Peyer's patch (tissue), 4 donors: ENCODE results near the gene COL27A1. TPM values are rescaled to one million over a fixed set of nuclear protein-coding genes. Genes with fewer than 3 reads are reported as not detected.

Experiments
- DNase-seq, 3 donors: peaks; one replicate each; pipeline ENCODE4 v3.0.0-alpha.2; 2017 to 2019
- H3K27ac ChIP-seq, 4 donors: fragments of 200-600 bp; sonication (generic); one replicate each; pipeline ENCODE4 v1.5.1; 2016 to 2019
- H3K27me3 ChIP-seq, 2 donors: fragments of 200-600 bp; sonication (generic); one replicate each; pipeline ENCODE4 v1.5.1; 2019
- H3K36me3 ChIP-seq, 3 donors: fragments of 200-600 bp; sonication (generic); one replicate each; pipeline ENCODE4 v1.5.1; 2016 to 2019
- H3K4me1 ChIP-seq, 4 donors: fragments of 200-600 bp; sonication (generic); one replicate each; pipeline ENCODE4 v1.5.1; 2016 to 2019
- H3K4me3 ChIP-seq, 4 donors: fragments of 200-600 bp; sonication (generic); 1 replicate in 3 of 4; 2 replicates in 1 of 4; pipeline ENCODE4 v1.5.1; 2016 to 2019; ENCODE audit warnings: mild to moderate bottlenecking in 1 of 4
- H3K9me3 ChIP-seq, 4 donors: fragments of 200-600 bp; sonication (generic); one replicate each; pipeline ENCODE4 v1.5.1; 2016 to 2019; ENCODE audit warnings: mild to moderate bottlenecking in 1 of 4
- CTCF ChIP-seq, 6 experiments: fragments of 450-650 bp in 4 of 6; fragments of 200-600 bp in 2 of 6; sonication (generic) in 1 of 6; IDR thresholded peaks; one replicate each; pipeline ENCODE4 v1.5.1; 2017 to 2019; ENCODE audit warnings: antibody characterized with exemption in 6 of 6, mild to moderate bottlenecking in 3 of 6, moderate library complexity in 1 of 6
- POLR2A ChIP-seq, 2 donors: fragments of 450-650 bp; IDR thresholded peaks; one replicate each; pipeline ENCODE4 v1.5.1; 2017; ENCODE audit warnings: antibody characterized with exemption in 2 of 2, mild to moderate bottlenecking in 2 of 2, moderate library complexity in 2 of 2
- total RNA-seq, 4 donors: library from RNA; depleted of rRNA; stranded (reverse); fragments of >200 nt; gene quantifications; one replicate each; pipeline ENCODE4 v1.1.0, GENCODE V29; 2016

Gene COL27A1
- total RNA-seq: 10 to 100 TPM in 1 of 4 donors, 1 to 10 TPM in 3; 5.8 to 23.1 (median 7.2) TPM

DNA sequence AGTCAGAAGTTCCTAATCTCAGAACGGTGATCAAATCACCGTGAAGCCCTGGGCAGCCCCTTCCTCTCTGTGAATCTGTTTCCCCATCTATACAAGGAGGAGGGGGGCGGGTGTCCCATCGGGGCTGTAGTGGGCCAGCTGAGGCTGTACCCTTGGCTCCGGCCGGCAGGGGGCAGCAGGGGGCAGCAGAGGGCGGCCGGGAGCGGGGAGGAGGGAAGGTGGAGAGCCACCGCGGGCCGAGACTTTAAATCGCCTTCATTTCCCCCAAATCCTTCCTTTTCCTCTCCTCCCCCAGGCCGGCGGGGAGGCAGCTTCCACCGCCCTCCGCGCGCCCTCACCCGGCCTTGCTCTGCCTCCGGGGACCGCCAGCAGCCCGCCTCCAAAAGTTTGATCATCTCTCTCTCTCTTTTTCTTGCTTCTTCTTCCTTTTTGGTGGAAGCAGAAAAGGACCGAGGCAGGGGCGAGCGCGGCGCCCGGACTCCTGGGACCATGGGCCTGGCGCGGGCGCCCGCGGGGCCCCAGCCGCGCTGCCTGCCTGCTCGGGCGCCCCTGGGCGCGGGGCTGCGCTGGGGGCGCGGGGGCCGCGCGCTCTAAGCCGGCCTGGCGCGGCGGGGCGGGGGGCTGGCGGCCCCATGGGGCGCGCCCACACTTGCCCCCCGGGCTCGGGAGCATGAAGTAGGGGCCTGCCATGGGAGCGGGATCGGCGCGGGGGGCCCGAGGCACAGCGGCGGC is at the start of gene COL27A1:
TSS of gene COL27A1 (plus strand) at position 275 of the 732 bp plus-strand sequence. CDS start at position 689, 414 bp downstream.
- Histone ChIP-seq H3K4me1 (peaks cover 0 to 25% (median 7%) of the 10 kb centered on the region in 4 donors), H3K36me3 (no peaks in the 10 kb centered on the region), H3K9me3 (no peaks in the 10 kb centered on the region), H3K4me3 (peak within 1 kb of the TSS; percentile 45 to 69 (median 54)), H3K27ac (peak within 1 kb of the TSS in 3 of 4 donors; percentile 26 to 80 (median 60)), H3K27me3 (peaks cover 0 to 12% of the 10 kb centered on the region in 2 donors)
- TF ChIP-seq CTCF (IDR thresholded peaks at IDR 0.05) (peak; percentile 59 to 92 (median 78)), POLR2A (IDR thresholded peaks at IDR 0.05) (no peak)
- DNase-seq: peak; percentile 64 to 88 (median 84)

DNA sequence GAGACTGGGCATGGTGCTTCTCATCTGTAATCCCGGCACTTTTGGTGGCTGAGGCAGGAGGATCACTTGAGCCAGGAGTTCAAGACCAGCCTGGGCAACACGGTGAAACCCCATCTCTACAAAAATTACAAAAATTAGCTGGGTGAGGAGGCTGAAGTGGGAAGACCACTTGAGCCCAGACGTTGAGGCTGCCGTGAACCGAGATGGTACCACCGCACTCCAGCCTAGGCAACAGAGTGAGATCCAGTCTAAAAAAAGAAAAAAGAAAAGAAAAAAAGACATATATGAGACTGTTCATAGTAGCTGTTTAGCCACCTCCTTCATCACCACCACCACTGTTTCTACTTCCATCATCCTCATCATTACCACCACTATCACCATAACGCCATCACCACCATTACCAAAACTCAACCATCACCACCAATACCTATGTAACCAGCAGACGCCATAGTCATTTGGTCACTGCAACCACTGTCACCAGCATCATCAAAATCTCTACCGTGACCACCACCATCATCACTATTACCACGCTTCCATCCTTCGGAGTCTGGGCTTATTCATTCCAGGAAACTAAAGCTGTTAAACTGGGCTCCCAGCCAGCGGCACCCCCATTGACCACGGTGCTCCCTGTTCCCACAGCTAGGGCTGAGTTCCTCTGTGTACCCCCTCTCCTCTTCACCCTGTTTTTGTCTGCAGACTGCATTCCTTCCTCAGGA is 47.9 kb upstream of the COL27A1 start:
- H3K9me3 ChIP-seq: peaks cover 0 to 5% (median 0%) of the 10 kb centered on the region in 4 donors
- TF ChIP-seq CTCF (IDR thresholded peaks at IDR 0.05) (no peak), POLR2A (IDR thresholded peaks at IDR 0.05) (no peak)
- DNase-seq: no peak
- no peak overlapping the region for H3K27ac ChIP-seq
- no peaks in the 10 kb centered on the region for H3K36me3 ChIP-seq
- no peaks in the 10 kb centered on the region for H3K4me1 ChIP-seq
- no peak overlapping the region for H3K4me3 ChIP-seq
- no peaks in the 10 kb centered on the region for H3K27me3 ChIP-seq

- Histone ChIP-seq H3K36me3 (no peaks in the 10 kb centered on the region), H3K27me3 (no peaks in the 10 kb centered on the region), H3K4me3 (no peak overlapping the region), H3K27ac (no peak overlapping the region), H3K4me1 (peaks cover 0 to 4% (median 0%) of the 10 kb centered on the region in 4 donors), H3K9me3 (no peaks in the 10 kb centered on the region)
- TF ChIP-seq POLR2A (IDR thresholded peaks at IDR 0.05) (no peak), CTCF (IDR thresholded peaks at IDR 0.05) (peak; percentile 19 to 95 (median 84))
- peak; percentile 21 to 86 (median 85) for DNase-seq
Observed at GRCh38 chr9:114108016-114108833, 47.1 kb upstream of the COL27A1 start.

DNA sequence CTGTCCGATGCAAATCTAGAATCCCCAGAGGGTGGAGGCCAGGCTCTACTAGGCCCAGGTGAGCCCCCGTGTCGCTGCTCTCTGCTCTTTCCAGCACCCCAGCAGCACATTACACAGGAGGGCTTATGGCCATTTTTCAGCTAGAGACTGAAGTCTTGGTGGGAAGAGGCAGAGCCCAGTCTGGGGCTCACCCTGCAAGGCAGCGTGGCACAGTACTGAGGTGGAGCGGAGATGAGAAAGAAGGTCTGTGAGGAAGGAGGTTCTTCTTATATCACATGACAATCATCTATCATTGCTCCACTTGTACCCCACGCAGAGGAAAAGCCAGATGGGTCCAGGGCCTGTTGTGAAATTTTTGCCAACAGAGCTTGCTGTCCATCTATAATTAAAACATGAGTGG is 46.2 kb upstream of the COL27A1 start:
- DNase-seq: no peak
- H3K27me3 ChIP-seq: no peaks in the 10 kb centered on the region
- TF ChIP-seq POLR2A (IDR thresholded peaks at IDR 0.05) (no peak), CTCF (IDR thresholded peaks at IDR 0.05) (no peak)

DNA sequence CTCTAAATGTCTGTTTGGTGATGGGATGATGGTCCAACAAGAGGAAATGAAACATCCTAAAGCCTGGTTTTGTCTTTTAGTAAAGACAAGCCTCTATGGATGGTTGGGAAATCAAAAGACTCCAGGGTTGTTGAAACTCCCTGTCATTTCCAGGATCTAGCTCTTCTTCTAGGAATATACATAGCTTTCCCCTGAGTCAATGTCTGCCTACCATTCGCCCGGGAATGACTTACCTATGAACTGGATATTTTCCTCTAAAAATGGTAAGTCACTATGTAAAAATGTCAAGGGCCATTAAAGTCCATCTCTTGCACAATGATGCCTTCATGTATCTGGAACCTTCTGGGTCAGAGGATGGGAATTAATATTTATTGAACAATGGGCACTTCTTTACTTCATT is 45.2 kb upstream of the COL27A1 start:
- DNase-seq: no peak
- Histone ChIP-seq H3K4me1 (peaks cover 0 to 7% (median 0%) of the 10 kb centered on the region in 4 donors), H3K9me3 (no peaks in the 10 kb centered on the region), H3K4me3 (no peak overlapping the region), H3K27ac (no peak overlapping the region), H3K36me3 (no peaks in the 10 kb centered on the region), H3K27me3 (no peaks in the 10 kb centered on the region)
- no peak for TF ChIP-seq CTCF (IDR thresholded peaks at IDR 0.05)
- no peak for TF ChIP-seq POLR2A (IDR thresholded peaks at IDR 0.05)

More for the DNA sequence above, 46.2 kb upstream of the COL27A1 start:
- Histone ChIP-seq H3K4me1 (peaks cover 0 to 7% (median 0%) of the 10 kb centered on the region in 4 donors), H3K36me3 (no peaks in the 10 kb centered on the region), H3K27ac (no peak overlapping the region), H3K9me3 (no peaks in the 10 kb centered on the region), H3K4me3 (no peak overlapping the region)
